Nephron (organoid): ENCODE data around the gene RAB14.
A peak's percentile ranks its signal among the peaks of the same experiment; 100 is the strongest.

Source experiments
- H3K27ac Mint-ChIP-seq, 3 experiments: 2 replicates each; pipeline ENCODE4 v1.8.0; 2020; ENCODE audit warnings: mixed read lengths in 3 of 3, mild to moderate bottlenecking in 2 of 3, moderate library complexity in 1 of 3
- H3K27me3 Mint-ChIP-seq: 2 replicates; pipeline ENCODE4 v1.8.0; 2021; ENCODE audit warnings: low read depth, mild to moderate bottlenecking, moderate library complexity, mixed read lengths
- H3K36me3 Mint-ChIP-seq: 2 replicates; pipeline ENCODE4 v1.8.0; 2020; ENCODE audit warnings: low read depth, mixed read lengths
- H3K4me1 Mint-ChIP-seq: 2 replicates; pipeline ENCODE4 v1.8.0; 2020; ENCODE audit warnings: mixed read lengths
- H3K4me3 Mint-ChIP-seq, 3 experiments: 2 replicates each; pipeline ENCODE4 v1.8.0; 2020; ENCODE audit warnings: mild to moderate bottlenecking in 3 of 3, mixed read lengths in 3 of 3, moderate library complexity in 2 of 3
- H3K9me3 Mint-ChIP-seq: 2 replicates; pipeline ENCODE4 v1.8.0; 2020; ENCODE audit warnings: mixed read lengths
- TF ChIP-seq, protein P1 (sequence below), 3 experiments: fragments of 200-600 bp; sonication (generic); IDR thresholded peaks; one replicate each; pipeline ENCODE4 v1.5.0; 2021; ENCODE audit warnings: antibody characterized with exemption in 3 of 3; ENCODE audit not compliant: unreplicated experiment in 3 of 3

RAB14 gene

GRCh38 chr9:121192959-121193640 lies 8.6 kb downstream of the RAB14 start:
- TF ChIP-seq, protein P1, sequence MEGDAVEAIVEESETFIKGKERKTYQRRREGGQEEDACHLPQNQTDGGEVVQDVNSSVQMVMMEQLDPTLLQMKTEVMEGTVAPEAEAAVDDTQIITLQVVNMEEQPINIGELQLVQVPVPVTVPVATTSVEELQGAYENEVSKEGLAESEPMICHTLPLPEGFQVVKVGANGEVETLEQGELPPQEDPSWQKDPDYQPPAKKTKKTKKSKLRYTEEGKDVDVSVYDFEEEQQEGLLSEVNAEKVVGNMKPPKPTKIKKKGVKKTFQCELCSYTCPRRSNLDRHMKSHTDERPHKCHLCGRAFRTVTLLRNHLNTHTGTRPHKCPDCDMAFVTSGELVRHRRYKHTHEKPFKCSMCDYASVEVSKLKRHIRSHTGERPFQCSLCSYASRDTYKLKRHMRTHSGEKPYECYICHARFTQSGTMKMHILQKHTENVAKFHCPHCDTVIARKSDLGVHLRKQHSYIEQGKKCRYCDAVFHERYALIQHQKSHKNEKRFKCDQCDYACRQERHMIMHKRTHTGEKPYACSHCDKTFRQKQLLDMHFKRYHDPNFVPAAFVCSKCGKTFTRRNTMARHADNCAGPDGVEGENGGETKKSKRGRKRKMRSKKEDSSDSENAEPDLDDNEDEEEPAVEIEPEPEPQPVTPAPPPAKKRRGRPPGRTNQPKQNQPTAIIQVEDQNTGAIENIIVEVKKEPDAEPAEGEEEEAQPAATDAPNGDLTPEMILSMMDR (IDR thresholded peaks at IDR 0.05; ENCODE audit: unreplicated experiment in 3 of 3), result no peak
- Mint-ChIP-seq H3K4me3 (no peak overlapping the region), H3K4me1 (peaks cover 75% of the 10 kb centered on the region), H3K9me3 (no peaks in the 10 kb centered on the region), H3K27ac (no peak overlapping the region), H3K36me3 (peaks cover 3% of the 10 kb centered on the region), H3K27me3 (no peaks in the 10 kb centered on the region)

- Mint-ChIP-seq H3K4me1 (peaks cover 75% of the 10 kb centered on the region), H3K9me3 (no peaks in the 10 kb centered on the region), H3K27me3 (no peaks in the 10 kb centered on the region), H3K27ac (peak overlapping the region in 1 of 3 experiments; percentile 25), H3K4me3 (no peak overlapping the region), H3K36me3 (peaks cover 3% of the 10 kb centered on the region)
- TF ChIP-seq, protein P1 (IDR thresholded peaks at IDR 0.05; ENCODE audit: unreplicated experiment in 3 of 3), result no peak
These were observed 9.2 kb downstream of the RAB14 start for GRCh38 chr9:121192518-121192917.

GRCh38 chr9:121191235-121191634 lies 10.4 kb downstream of the RAB14 start:
- TF ChIP-seq, protein P1 (IDR thresholded peaks at IDR 0.05; ENCODE audit: unreplicated experiment in 3 of 3), result no peak
- H3K36me3 Mint-ChIP-seq, result peaks cover 7% of the 10 kb centered on the region
- no peaks in the 10 kb centered on the region for H3K9me3 Mint-ChIP-seq
- H3K27me3 Mint-ChIP-seq, result no peaks in the 10 kb centered on the region
- H3K4me3 Mint-ChIP-seq, result no peak overlapping the region
- H3K27ac Mint-ChIP-seq, result peak overlapping the region in 1 of 3 experiments; percentile 36
- peaks cover 65% of the 10 kb centered on the region for H3K4me1 Mint-ChIP-seq

GRCh38 chr9:121189660-121190059 lies 12.0 kb downstream of the RAB14 start:
- Mint-ChIP-seq H3K27me3 (no peaks in the 10 kb centered on the region), H3K36me3 (peaks cover 21% of the 10 kb centered on the region), H3K4me1 (peaks cover 59% of the 10 kb centered on the region), H3K9me3 (no peaks in the 10 kb centered on the region), H3K27ac (no peak overlapping the region), H3K4me3 (no peak overlapping the region)
- TF ChIP-seq, protein P1 (IDR thresholded peaks at IDR 0.05; ENCODE audit: unreplicated experiment in 3 of 3), result no peak

- Mint-ChIP-seq H3K27me3 (no peaks in the 10 kb centered on the region), H3K27ac (peak overlapping the region in 1 of 3 experiments; percentile 48), H3K36me3 (peaks cover 25% of the 10 kb centered on the region), H3K4me1 (peaks cover 56% of the 10 kb centered on the region), H3K9me3 (no peaks in the 10 kb centered on the region), H3K4me3 (no peak overlapping the region)
- TF ChIP-seq, protein P1 (IDR thresholded peaks at IDR 0.05; ENCODE audit: unreplicated experiment in 3 of 3), result no peak
These were observed 12.7 kb downstream of the RAB14 start for GRCh38 chr9:121189006-121189405.
